GM10266 (cell line): ENCODE results near the gene RELT.

ENCODE experiments used
- DNase-seq: peaks from one replicate; pipeline ENCODE4 v3.0.0; 2012; ENCODE audit errors: extremely low spot score
- CTCF ChIP-seq: IDR thresholded peaks from 2 replicates; pipeline ENCODE4 v1.5.1; 2012; ENCODE audit warnings: mild to moderate bottlenecking, low read depth; ENCODE audit not compliant: control insufficient read depth, insufficient read depth; ENCODE audit errors: missing control alignments

Gene RELT

GRCh38 chr11:73366953-73367352 is 9.2 kb upstream of the RELT start:
- no peak for DNase-seq
- TF ChIP-seq CTCF = no peak

DNA sequence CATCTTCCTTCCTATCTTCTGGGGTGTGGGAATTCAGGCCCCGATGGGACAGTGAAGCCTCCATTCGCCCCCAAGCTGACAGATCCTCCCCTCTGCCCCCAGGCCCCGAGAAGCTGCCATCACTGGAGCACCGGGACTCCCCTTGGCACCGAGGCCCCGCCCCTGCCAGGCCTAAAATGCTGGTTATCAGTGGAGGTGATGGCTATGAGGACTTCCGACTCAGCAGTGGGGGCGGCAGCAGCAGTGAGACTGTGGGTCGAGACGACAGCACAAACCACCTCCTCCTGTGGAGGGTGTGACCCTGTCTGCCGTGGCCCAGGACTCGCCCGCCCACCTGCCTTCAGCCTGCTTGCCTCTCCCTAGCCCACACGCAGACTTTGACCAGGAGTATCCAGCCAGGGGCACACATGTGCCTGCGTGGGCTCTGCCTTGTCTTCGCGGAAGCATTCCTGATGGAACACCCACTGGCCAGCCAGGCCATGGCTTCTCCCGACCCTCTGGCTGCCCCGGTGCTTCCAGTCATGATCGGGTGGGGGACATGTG is 8.6 kb upstream of the RELT start:
- no peak for TF ChIP-seq CTCF
- DNase-seq = no peak

- no peak for DNase-seq
- TF ChIP-seq CTCF = peak; percentile 14
Measured at GRCh38 chr11:73372375-73372993, 3.7 kb upstream of the RELT start.

GRCh38 chr11:73374151-73374550 is 2.0 kb upstream of the RELT start:
- no peak for TF ChIP-seq CTCF
- DNase-seq = no peak

DNA sequence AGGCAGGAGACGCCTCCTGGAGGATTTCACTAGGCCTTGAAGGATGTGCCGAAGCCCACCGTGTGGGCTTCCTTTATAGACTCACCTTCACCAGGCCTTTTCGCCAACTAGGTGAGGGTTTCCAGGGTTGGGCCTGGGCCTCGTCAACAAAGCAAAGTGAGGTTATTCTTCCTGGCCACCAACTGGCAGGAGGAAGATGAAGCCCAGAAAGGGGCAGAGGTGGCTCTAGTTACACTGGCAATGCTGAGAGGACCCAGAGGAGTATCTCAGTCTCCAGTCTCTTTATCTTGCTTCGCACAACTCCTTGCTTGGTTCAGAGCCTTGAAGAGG is 404 bp upstream of the RELT start:
- no peak for TF ChIP-seq CTCF

GRCh38 chr11:73376803-73377629 is 817 bp downstream of the RELT start:
- DNase-seq = peak; percentile 87
- TF ChIP-seq CTCF = no peak

More for the DNA sequence above, 404 bp upstream of the RELT start:
- DNase-seq = no peak
